ENCODE results near the gene CTNNBIP1. TPM values are rescaled to one million over a fixed set of nuclear protein-coding genes. Genes with fewer than 3 reads are reported as not detected.
"Not testable (repeated sequence)": the region's sequence is repeated elsewhere in the genome, so short reads cannot be mapped to it uniquely, and the experiment has no call there.

The CTNNBIP1 gene
- polyA plus RNA-seq, 1 donor (not counting 4 experiments of a cell fraction or from before 2014, with no cell fraction given), result 92.3 TPM

- Histone ChIP-seq H3K9ac (ENCODE audit: control insufficient read depth, extremely low read depth, insufficient read depth, low read length) (peak overlapping the region; percentile 42), H3K4me2 (ENCODE audit: control insufficient read depth, extremely low read depth, insufficient read depth, low read depth, low read length) (peak overlapping the region; percentile 55), H2AFZ (ENCODE audit: control insufficient read depth, low read length) (no peak overlapping the region), H3K9me1 (ENCODE audit: control insufficient read depth, extremely low read depth, insufficient read depth, low read length) (peaks cover 7% of the 10 kb centered on the region), H3K4me1 (ENCODE audit: control insufficient read depth, extremely low read depth, insufficient read depth, low read length) (peaks cover 47% of the 10 kb centered on the region), H3K36me3 (ENCODE audit: control insufficient read depth in 2 of 2, extremely low read depth in 1 of 2, insufficient read depth in 2 of 2, low read length in 2 of 2) (peaks cover 4 to 6% of the 10 kb centered on the region in 2 experiments), H3K27me3 (ENCODE audit: control insufficient read depth, extremely low read depth, insufficient read depth, low read length) (no peaks in the 10 kb centered on the region), H4K20me1 (ENCODE audit: control insufficient read depth, extremely low read depth, insufficient read depth, low read length) (peaks cover 27% of the 10 kb centered on the region), H3K9me3 (ENCODE audit: control insufficient read depth, low read depth, low read length) (no peaks in the 10 kb centered on the region), H3K79me2 (ENCODE audit: control insufficient read depth, insufficient read depth, low read length) (peaks cover 96% of the 10 kb centered on the region), H3K4me3 (ENCODE audit: control insufficient read depth in 2 of 3, extremely low read depth in 1 of 3, insufficient read depth in 2 of 3, low read depth in 1 of 3, low read length in 3 of 3) (peak overlapping the region in 1 of 3 experiments; percentile 11), H3K27ac (ENCODE audit: control insufficient read depth, insufficient read depth, low read length) (peak overlapping the region; percentile 61)
- DNase-seq (ENCODE audit: low read depth, low spot score) (peak; percentile 59), FAIRE-seq (peak; percentile 59)
- dilution Hi-C loops (cut with MboI; ENCODE audit: extremely low pct_ligation_motif_present, low sequenced_read_pairs), result no loop called here
- TF ChIP-seq CTCF (optimal IDR thresholded peaks at IDR 0.05 in 1 of 3, IDR thresholded peaks at IDR 0.05 in 1 of 3, conservative IDR thresholded peaks at IDR 0.05 in 1 of 3; ENCODE audit: extremely low read depth in 1 of 3, insufficient read depth in 2 of 3, low read length in 3 of 3), result no peak
- TF ChIP-seq EZH2 (IDR thresholded peaks at IDR 0.05; ENCODE audit: low read length), result no peak
Observed at GRCh38 chr1:9809100-9809510, 101.0 kb downstream of the CTNNBIP1 start.

GRCh38 chr1:9808459-9808858 is 101.6 kb downstream of the CTNNBIP1 start:
- Histone ChIP-seq H3K4me2 (ENCODE audit: control insufficient read depth, extremely low read depth, insufficient read depth, low read depth, low read length) (peak overlapping the region; percentile 55), H3K9me1 (ENCODE audit: control insufficient read depth, extremely low read depth, insufficient read depth, low read length) (peaks cover 7% of the 10 kb centered on the region), H3K4me1 (ENCODE audit: control insufficient read depth, extremely low read depth, insufficient read depth, low read length) (peaks cover 47% of the 10 kb centered on the region), H3K9ac (ENCODE audit: control insufficient read depth, extremely low read depth, insufficient read depth, low read length) (peak overlapping the region; percentile 42), H2AFZ (ENCODE audit: control insufficient read depth, low read length) (no peak overlapping the region), H4K20me1 (ENCODE audit: control insufficient read depth, extremely low read depth, insufficient read depth, low read length) (peaks cover 27% of the 10 kb centered on the region), H3K36me3 (ENCODE audit: control insufficient read depth in 2 of 2, extremely low read depth in 1 of 2, insufficient read depth in 2 of 2, low read length in 2 of 2) (peaks cover 4 to 6% of the 10 kb centered on the region in 2 experiments), H3K27ac (ENCODE audit: control insufficient read depth, insufficient read depth, low read length) (peak overlapping the region; percentile 61), H3K27me3 (ENCODE audit: control insufficient read depth, extremely low read depth, insufficient read depth, low read length) (no peaks in the 10 kb centered on the region), H3K4me3 (ENCODE audit: control insufficient read depth in 2 of 3, extremely low read depth in 1 of 3, insufficient read depth in 2 of 3, low read depth in 1 of 3, low read length in 3 of 3) (no peak overlapping the region), H3K79me2 (ENCODE audit: control insufficient read depth, insufficient read depth, low read length) (peaks cover 94% of the 10 kb centered on the region), H3K9me3 (ENCODE audit: control insufficient read depth, low read depth, low read length) (no peaks in the 10 kb centered on the region)
- dilution Hi-C loops (cut with MboI; ENCODE audit: extremely low pct_ligation_motif_present, low sequenced_read_pairs), result no loop called here
- FAIRE-seq (peak; percentile 71), DNase-seq (ENCODE audit: low read depth, low spot score) (no peak)
- TF ChIP-seq EZH2 (IDR thresholded peaks at IDR 0.05; ENCODE audit: low read length), result no peak

- no peak overlapping the region for H3K9ac ChIP-seq (ENCODE audit: control insufficient read depth, extremely low read depth, insufficient read depth, low read length)
- peaks cover 94% of the 10 kb centered on the region for H3K79me2 ChIP-seq (ENCODE audit: control insufficient read depth, insufficient read depth, low read length)
- H3K9me3 ChIP-seq (ENCODE audit: control insufficient read depth, low read depth, low read length), result no peaks in the 10 kb centered on the region
- no peak overlapping the region for H2AFZ ChIP-seq (ENCODE audit: control insufficient read depth, low read length)
- H4K20me1 ChIP-seq (ENCODE audit: control insufficient read depth, extremely low read depth, insufficient read depth, low read length), result peaks cover 27% of the 10 kb centered on the region
- H3K9me1 ChIP-seq (ENCODE audit: control insufficient read depth, extremely low read depth, insufficient read depth, low read length), result peaks cover 7% of the 10 kb centered on the region
- no peak for DNase-seq (ENCODE audit: low read depth, low spot score)
- H3K4me3 ChIP-seq (ENCODE audit: control insufficient read depth in 2 of 3, extremely low read depth in 1 of 3, insufficient read depth in 2 of 3, low read depth in 1 of 3, low read length in 3 of 3), result no peak overlapping the region
- TF ChIP-seq CTCF (optimal IDR thresholded peaks at IDR 0.05 in 1 of 3, IDR thresholded peaks at IDR 0.05 in 1 of 3, conservative IDR thresholded peaks at IDR 0.05 in 1 of 3; ENCODE audit: extremely low read depth in 1 of 3, insufficient read depth in 2 of 3, low read length in 3 of 3) (no peak), EZH2 (IDR thresholded peaks at IDR 0.05; ENCODE audit: low read length) (no peak)
- no peaks in the 10 kb centered on the region for H3K27me3 ChIP-seq (ENCODE audit: control insufficient read depth, extremely low read depth, insufficient read depth, low read length)
- H3K4me1 ChIP-seq (ENCODE audit: control insufficient read depth, extremely low read depth, insufficient read depth, low read length), result peaks cover 50% of the 10 kb centered on the region
- dilution Hi-C loops (cut with MboI; ENCODE audit: extremely low pct_ligation_motif_present, low sequenced_read_pairs), result no loop called here
- no peak for FAIRE-seq
- H3K36me3 ChIP-seq (ENCODE audit: control insufficient read depth in 2 of 2, extremely low read depth in 1 of 2, insufficient read depth in 2 of 2, low read length in 2 of 2), result peaks cover 4 to 6% of the 10 kb centered on the region in 2 experiments
- no peak overlapping the region for H3K4me2 ChIP-seq (ENCODE audit: control insufficient read depth, extremely low read depth, insufficient read depth, low read depth, low read length)
- no peak overlapping the region for H3K27ac ChIP-seq (ENCODE audit: control insufficient read depth, insufficient read depth, low read length)
Observed at GRCh38 chr1:9807541-9807940, 102.5 kb downstream of the CTNNBIP1 start.

- H3K27ac ChIP-seq (ENCODE audit: control insufficient read depth, insufficient read depth, low read length); H3K9me1 ChIP-seq (ENCODE audit: control insufficient read depth, extremely low read depth, insufficient read depth, low read length); DNase-seq (ENCODE audit: low read depth, low spot score); FAIRE-seq; H3K9ac ChIP-seq (ENCODE audit: control insufficient read depth, extremely low read depth, insufficient read depth, low read length); H3K4me3 ChIP-seq (ENCODE audit: control insufficient read depth in 2 of 3, extremely low read depth in 1 of 3, insufficient read depth in 2 of 3, low read depth in 1 of 3, low read length in 3 of 3); H3K36me3 ChIP-seq (ENCODE audit: control insufficient read depth in 2 of 2, extremely low read depth in 1 of 2, insufficient read depth in 2 of 2, low read length in 2 of 2); H3K4me2 ChIP-seq (ENCODE audit: control insufficient read depth, extremely low read depth, insufficient read depth, low read depth, low read length); H2AFZ ChIP-seq (ENCODE audit: control insufficient read depth, low read length); H3K27me3 ChIP-seq (ENCODE audit: control insufficient read depth, extremely low read depth, insufficient read depth, low read length); H3K9me3 ChIP-seq (ENCODE audit: control insufficient read depth, low read depth, low read length); dilution Hi-C loops (cut with MboI; ENCODE audit: extremely low pct_ligation_motif_present, low sequenced_read_pairs): not testable (repeated sequence)
- H3K4me1 ChIP-seq (ENCODE audit: control insufficient read depth, extremely low read depth, insufficient read depth, low read length), result peaks cover 45% of the 10 kb centered on the region
- peaks cover 94% of the 10 kb centered on the region for H3K79me2 ChIP-seq (ENCODE audit: control insufficient read depth, insufficient read depth, low read length)
- peaks cover 31% of the 10 kb centered on the region for H4K20me1 ChIP-seq (ENCODE audit: control insufficient read depth, extremely low read depth, insufficient read depth, low read length)
Observed at GRCh38 chr1:9805972-9806371, 104.1 kb downstream of the CTNNBIP1 start.

Data from keratinocyte (primary cell).